Stimulated activated CD4-positive, alpha-beta T cell treated with anti-CD3 and anti-CD28 coated beads, Interleukin-12 subunit alpha, Interleukin-12 subunit beta, amount 100 ng/mL, for 48 hours (primary cell): ENCODE measurements around the gene SGMS2.
A peak's percentile ranks its signal among the peaks of the same experiment; 100 is the strongest.

ENCODE experiments used
- DNase-seq, 3 donors: peaks; one replicate each; pipeline ENCODE4 v3.0.0-alpha.2; 2020; ENCODE audit warnings: low read depth in 2 of 3, low spot score in 1 of 3

Gene SGMS2

GRCh38 chr4:107824350-107825071 is at the start of gene SGMS2:
Gene SGMS2, plus strand, starts transcription at chr4:107824932. Its CDS starts 70,622 bp downstream, at chr4:107895554.
- DNase-seq = peak; percentile 68 to 76 (median 69)

- no peak for DNase-seq
These were observed 46.8 kb upstream of the SGMS2 start for GRCh38 chr4:107777890-107778289.

- DNase-seq = no peak
These were observed 45.8 kb upstream of the SGMS2 start for GRCh38 chr4:107778784-107779530.

- no peak for DNase-seq
These were observed 44.1 kb upstream of the SGMS2 start for GRCh38 chr4:107780665-107781064.

GRCh38 chr4:107791902-107792301 is 32.8 kb upstream of the SGMS2 start:
- no peak for DNase-seq

GRCh38 chr4:107792711-107793110 is 32.0 kb upstream of the SGMS2 start:
- DNase-seq = no peak

GRCh38 chr4:107793996-107794395 is 30.7 kb upstream of the SGMS2 start:
- DNase-seq = no peak

GRCh38 chr4:107799669-107800450 is 24.9 kb upstream of the SGMS2 start:
- DNase-seq = no peak

GRCh38 chr4:107800706-107801105 is 24.0 kb upstream of the SGMS2 start:
- no peak for DNase-seq

GRCh38 chr4:107801766-107802211 is 22.9 kb upstream of the SGMS2 start:
- no peak for DNase-seq

- DNase-seq = no peak
These were observed 19.8 kb upstream of the SGMS2 start for GRCh38 chr4:107804956-107805355.

- DNase-seq = no peak
These were observed 18.5 kb upstream of the SGMS2 start for GRCh38 chr4:107806196-107806595.

- no peak for DNase-seq
These were observed 16.2 kb upstream of the SGMS2 start for GRCh38 chr4:107808572-107808971.

- no peak for DNase-seq
These were observed 15.5 kb upstream of the SGMS2 start for GRCh38 chr4:107809210-107809609.

GRCh38 chr4:107814758-107815157 is 10.0 kb upstream of the SGMS2 start:
- DNase-seq = no peak

- DNase-seq = no peak
These were observed 9.6 kb upstream of the SGMS2 start for GRCh38 chr4:107815158-107815557.

- no peak for DNase-seq
These were observed 6.3 kb upstream of the SGMS2 start for GRCh38 chr4:107818301-107818910.

- no peak for DNase-seq
These were observed 822 bp upstream of the SGMS2 start for GRCh38 chr4:107823870-107824349.

- DNase-seq = no peak
These were observed 516 bp downstream of the SGMS2 start for GRCh38 chr4:107825072-107825824.

GRCh38 chr4:107826421-107826980 is 1.8 kb downstream of the SGMS2 start:
- DNase-seq = no peak
